HUES6 (cell line): ENCODE data around the gene CASKIN2.

ENCODE experiments used
- H3K27ac ChIP-seq: 2 replicates; pipeline ENCODE4 v1.7.0; 2013; ENCODE audit warnings: low read depth, mild to moderate bottlenecking, low read length, inconsistent platforms
- H3K27me3 ChIP-seq: 2 replicates; pipeline ENCODE4 v1.6.1; 2013; ENCODE audit warnings: low read length; ENCODE audit not compliant: control insufficient read depth, insufficient read depth
- H3K36me3 ChIP-seq: 2 replicates; pipeline ENCODE4 v1.6.1; 2013; ENCODE audit warnings: low read length; ENCODE audit not compliant: control insufficient read depth, insufficient read depth
- H3K4me1 ChIP-seq: 2 replicates; pipeline ENCODE4 v1.6.1; 2013; ENCODE audit warnings: low read length; ENCODE audit not compliant: control insufficient read depth, insufficient read depth
- H3K4me3 ChIP-seq: 2 replicates; pipeline ENCODE4 v1.5.1; 2013; ENCODE audit warnings: low read depth, low read length
- H3K9ac ChIP-seq: one replicate; pipeline ENCODE4 v1.6.1; 2013; ENCODE audit warnings: mild to moderate bottlenecking, low read length
- H3K9me3 ChIP-seq: 2 replicates; pipeline ENCODE4 v1.6.1; 2013; ENCODE audit warnings: low read depth, low read length; ENCODE audit not compliant: control insufficient read depth, insufficient read depth

Gene CASKIN2

GRCh38 chr17:75502721-75503329 is 12.5 kb downstream of the CASKIN2 start:
- no peaks in the 10 kb centered on the region for H3K9me3 ChIP-seq
- peaks cover 60% of the 10 kb centered on the region for H3K36me3 ChIP-seq
- H3K4me1 ChIP-seq, result no peaks in the 10 kb centered on the region
- H3K27me3 ChIP-seq, result no peaks in the 10 kb centered on the region
- H3K27ac ChIP-seq, result no peak overlapping the region
- H3K9ac ChIP-seq, result no peak overlapping the region
- no peak overlapping the region for H3K4me3 ChIP-seq

- Histone ChIP-seq H3K9ac (no peak overlapping the region), H3K36me3 (peaks cover 63% of the 10 kb centered on the region)
These were observed 13.1 kb downstream of the CASKIN2 start for GRCh38 chr17:75502072-75502720.

GRCh38 chr17:75501378-75502071 is 13.8 kb downstream of the CASKIN2 start:
- no peaks in the 10 kb centered on the region for H3K4me1 ChIP-seq
- no peaks in the 10 kb centered on the region for H3K27me3 ChIP-seq
- peaks cover 62% of the 10 kb centered on the region for H3K36me3 ChIP-seq
- H3K9ac ChIP-seq, result no peak overlapping the region
- H3K9me3 ChIP-seq, result no peaks in the 10 kb centered on the region
- H3K27ac ChIP-seq, result no peak overlapping the region
- H3K4me3 ChIP-seq, result no peak overlapping the region

More at GRCh38 chr17:75502072-75502720, 13.1 kb downstream of the CASKIN2 start:
- no peaks in the 10 kb centered on the region for H3K9me3 ChIP-seq
- no peak overlapping the region for H3K27ac ChIP-seq
- H3K27me3 ChIP-seq, result no peaks in the 10 kb centered on the region
- H3K4me3 ChIP-seq, result no peak overlapping the region
- no peaks in the 10 kb centered on the region for H3K4me1 ChIP-seq

GRCh38 chr17:75500419-75501216 is 14.7 kb downstream of the CASKIN2 start:
- H3K36me3 ChIP-seq, result peaks cover 62% of the 10 kb centered on the region
- no peaks in the 10 kb centered on the region for H3K27me3 ChIP-seq
- H3K4me1 ChIP-seq, result no peaks in the 10 kb centered on the region
- H3K9ac ChIP-seq, result no peak overlapping the region
- no peaks in the 10 kb centered on the region for H3K9me3 ChIP-seq
- H3K27ac ChIP-seq, result no peak overlapping the region
- H3K4me3 ChIP-seq, result no peak overlapping the region

- H3K4me1 ChIP-seq, result no peaks in the 10 kb centered on the region
- H3K27me3 ChIP-seq, result no peaks in the 10 kb centered on the region
- H3K9me3 ChIP-seq, result no peaks in the 10 kb centered on the region
- H3K4me3 ChIP-seq, result no peak overlapping the region
- peaks cover 65% of the 10 kb centered on the region for H3K36me3 ChIP-seq
- no peak overlapping the region for H3K27ac ChIP-seq
- no peak overlapping the region for H3K9ac ChIP-seq
These were observed 15.9 kb downstream of the CASKIN2 start for GRCh38 chr17:75499313-75500022.

- peaks cover 70% of the 10 kb centered on the region for H3K36me3 ChIP-seq
- H3K4me3 ChIP-seq, result no peak overlapping the region
- no peak overlapping the region for H3K9ac ChIP-seq
- no peaks in the 10 kb centered on the region for H3K4me1 ChIP-seq
- H3K9me3 ChIP-seq, result no peaks in the 10 kb centered on the region
- no peak overlapping the region for H3K27ac ChIP-seq
- no peaks in the 10 kb centered on the region for H3K27me3 ChIP-seq
These were observed 16.6 kb downstream of the CASKIN2 start for GRCh38 chr17:75498726-75499213.

- H3K27me3 ChIP-seq, result no peaks in the 10 kb centered on the region
- H3K4me3 ChIP-seq, result no peak overlapping the region
- H3K9me3 ChIP-seq, result no peaks in the 10 kb centered on the region
- H3K36me3 ChIP-seq, result peaks cover 72% of the 10 kb centered on the region
- no peak overlapping the region for H3K27ac ChIP-seq
- no peaks in the 10 kb centered on the region for H3K4me1 ChIP-seq
- no peak overlapping the region for H3K9ac ChIP-seq
These were observed 17.2 kb downstream of the CASKIN2 start for GRCh38 chr17:75498039-75498725.

- Histone ChIP-seq H3K27me3 (no peaks in the 10 kb centered on the region), H3K4me1 (no peaks in the 10 kb centered on the region), H3K27ac (no peak overlapping the region), H3K36me3 (peaks cover 78% of the 10 kb centered on the region), H3K4me3 (no peak overlapping the region), H3K9ac (no peak overlapping the region), H3K9me3 (no peaks in the 10 kb centered on the region)
These were observed 19.3 kb downstream of the CASKIN2 start for GRCh38 chr17:75496005-75496404.

- no peaks in the 10 kb centered on the region for H3K4me1 ChIP-seq
- peaks cover 69% of the 10 kb centered on the region for H3K36me3 ChIP-seq
- no peak overlapping the region for H3K9ac ChIP-seq
- H3K4me3 ChIP-seq, result no peak overlapping the region
- no peaks in the 10 kb centered on the region for H3K9me3 ChIP-seq
- no peaks in the 10 kb centered on the region for H3K27me3 ChIP-seq
- no peak overlapping the region for H3K27ac ChIP-seq
These were observed 20.9 kb downstream of the CASKIN2 start for GRCh38 chr17:75494326-75494877.
